B cell (primary cell): ENCODE measurements around the gene ZWILCH.

Source experiments
- CTCF ChIP-seq: fragments of 200-600 bp; IDR thresholded peaks from one replicate; pipeline ENCODE4 v1.8.0; 2022; ENCODE audit warnings: antibody characterized with exemption, mild to moderate bottlenecking
- EZH2 ChIP-seq: IDR thresholded peaks from 2 replicates; pipeline ENCODE4 v1.6.1; 2012; ENCODE audit warnings: borderline replicate concordance, low read depth, mild to moderate bottlenecking, moderate library complexity, low read length; ENCODE audit not compliant: insufficient read depth, poor library complexity, severe bottlenecking

GRCh38 chr15:66564136-66565041 lies 59.3 kb downstream of the ZWILCH start:
- TF ChIP-seq CTCF, result no peak
- no peak for TF ChIP-seq EZH2
